HL-60 (cell line): Measurements from ENCODE around the gene IL1RAPL1.

Experiments
- DNase-seq, 2 experiments: peaks; one replicate each; pipeline ENCODE4 v3.0.0-alpha.2; 2010 to 2020; ENCODE audit warnings: low read depth in 1 of 2, low spot score in 1 of 2
- H3K27ac ChIP-seq: fragments of 250-450 bp; sonication (Bioruptor Pico); replicated peaks from 2 replicates; pipeline ENCODE4 v1.5.1; 2020; ENCODE audit warnings: mild to moderate bottlenecking, moderate library complexity
- H3K27me3 ChIP-seq: fragments of 250-450 bp; sonication (Bioruptor Pico); 2 replicates; pipeline ENCODE4 v1.5.1; 2021; ENCODE audit warnings: mild to moderate bottlenecking, moderate library complexity; ENCODE audit not compliant: insufficient read depth, poor library complexity, severe bottlenecking
- H3K4me3 ChIP-seq: replicated peaks from 2 replicates; pipeline ENCODE4 v1.5.1; 2011; ENCODE audit warnings: mild to moderate bottlenecking, control low read depth, low read length; ENCODE audit not compliant: insufficient read depth
- CTCF ChIP-seq: IDR thresholded peaks from one replicate; pipeline ENCODE4 v1.5.1; 2011; ENCODE audit warnings: low read length, control low read depth, inconsistent platforms; ENCODE audit not compliant: insufficient read depth
- GABPA ChIP-seq: IDR thresholded peaks from 2 replicates; pipeline ENCODE4 v1.6.1; 2012; ENCODE audit warnings: low read depth
- POLR2AphosphoS5 ChIP-seq: IDR thresholded peaks from 2 replicates; pipeline ENCODE4 v1.6.1; 2012; ENCODE audit warnings: low read depth
- REST ChIP-seq: IDR thresholded peaks from 2 replicates; pipeline ENCODE4 v1.6.1; 2012; ENCODE audit warnings: low read depth; ENCODE audit not compliant: insufficient replicate concordance
- SPI1 ChIP-seq: IDR thresholded peaks from 2 replicates; pipeline ENCODE4 v1.6.1; 2012; ENCODE audit warnings: low read depth, mild to moderate bottlenecking, borderline replicate concordance

The IL1RAPL1 gene

GRCh38 chrX:29581223-29581622 lies 994.0 kb downstream of the IL1RAPL1 start:
- no peak for DNase-seq
- Histone ChIP-seq H3K27ac (no peak overlapping the region), H3K27me3 (no peaks in the 10 kb centered on the region), H3K4me3 (no peak overlapping the region)
- no peak for TF ChIP-seq REST
- TF ChIP-seq GABPA = no peak
- no peak for TF ChIP-seq SPI1
- no peak for TF ChIP-seq CTCF
- TF ChIP-seq POLR2AphosphoS5 = no peak

- H3K4me3 ChIP-seq = no peak overlapping the region
- TF ChIP-seq CTCF (no peak), REST (no peak), GABPA (no peak), POLR2AphosphoS5 (no peak), SPI1 (no peak)
- no peaks in the 10 kb centered on the region for H3K27me3 ChIP-seq
- DNase-seq = no peak
- no peak overlapping the region for H3K27ac ChIP-seq
Measured at GRCh38 chrX:29587107-29587506, 999.9 kb downstream of the IL1RAPL1 start.

GRCh38 chrX:29590921-29591320 lies 1003.7 kb downstream of the IL1RAPL1 start:
- Histone ChIP-seq H3K27ac (no peak overlapping the region), H3K27me3 (no peaks in the 10 kb centered on the region), H3K4me3 (no peak overlapping the region)
- TF ChIP-seq GABPA = no peak
- no peak for TF ChIP-seq REST
- TF ChIP-seq SPI1 = no peak
- no peak for TF ChIP-seq CTCF
- no peak for TF ChIP-seq POLR2AphosphoS5
- no peak for DNase-seq
